Activated CD4-positive, alpha-beta T cell treated with anti-CD3 and anti-CD28 coated beads, Interleukin-2, amount 50 U/mL, for 16 hours (primary cell): ENCODE results near the gene GDNF.
"Not testable (repeated sequence)": the region's sequence is repeated elsewhere in the genome, so short reads cannot be mapped to it uniquely, and the experiment has no call there.

Experiments used
- DNase-seq: peaks from one replicate; pipeline ENCODE4 v3.0.0-alpha.2; 2020

GDNF gene

DNA sequence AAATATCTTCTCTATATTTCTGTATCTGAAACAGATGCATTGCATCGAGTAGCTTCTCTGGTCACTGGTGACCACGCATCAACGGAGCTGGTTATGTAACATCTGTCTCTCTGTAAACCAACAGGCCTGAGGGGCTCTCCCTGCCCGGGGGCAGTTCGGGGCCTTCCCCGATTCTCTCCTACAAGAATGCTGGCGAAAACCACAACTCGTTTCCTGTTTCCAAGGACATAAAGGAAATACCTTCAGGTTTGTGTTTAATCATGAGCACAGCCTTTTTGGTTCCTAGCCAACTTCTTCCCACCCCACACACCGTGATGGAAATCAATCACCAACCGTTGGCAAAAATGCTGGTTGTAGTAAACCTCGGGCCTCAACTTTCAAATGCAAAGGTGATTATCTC lies 25.1 kb downstream of the GDNF start:
- DNase-seq: no peak

DNA sequence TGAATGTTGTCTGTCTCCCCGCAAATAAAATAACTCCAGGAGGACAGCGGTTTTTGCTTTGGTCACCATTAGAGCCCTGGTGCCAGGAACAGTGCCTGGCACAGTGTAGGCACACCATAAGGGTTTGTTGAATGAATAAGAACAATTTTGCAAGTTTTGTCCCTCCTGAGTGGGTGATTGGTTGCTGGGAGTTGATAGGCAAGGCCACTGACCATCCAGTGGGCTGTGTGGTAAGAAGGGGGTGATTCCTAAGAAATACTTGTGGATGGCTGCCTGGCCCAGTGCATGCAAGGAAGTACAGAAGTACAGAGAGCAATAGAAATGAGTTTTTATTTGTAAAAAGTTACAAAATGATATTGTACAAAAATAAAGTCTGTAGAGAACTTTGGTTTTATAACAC lies 27.5 kb downstream of the GDNF start:
- DNase-seq: no peak

GRCh38 chr5:37811866-37812265 lies 28.0 kb downstream of the GDNF start:
- no peak for DNase-seq

DNA sequence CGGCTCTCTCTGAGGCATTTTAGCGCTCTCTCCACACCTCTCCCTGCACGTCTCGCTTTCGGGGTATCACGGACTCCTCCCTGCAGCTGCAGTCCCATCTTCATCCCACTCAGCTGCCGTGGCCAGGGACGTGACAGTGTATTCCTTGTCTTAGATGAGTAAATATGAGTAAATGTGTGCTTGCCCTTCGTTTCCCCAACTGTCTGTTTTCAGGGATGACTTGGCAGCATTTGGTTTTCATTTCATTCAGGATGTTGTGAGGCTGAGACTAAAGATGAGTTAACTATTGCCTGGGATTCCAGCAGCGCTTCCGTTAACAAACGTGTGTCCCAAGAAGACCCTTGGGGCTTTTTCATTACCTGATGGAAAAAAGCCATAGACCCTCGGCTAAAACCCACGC lies 29.5 kb downstream of the GDNF start:
- DNase-seq: no peak

- no peak for DNase-seq
These were observed 30.9 kb downstream of the GDNF start for GRCh38 chr5:37808945-37809344.

GRCh38 chr5:37807621-37808301 lies 32.1 kb downstream of the GDNF start:
- DNase-seq: no peak

DNA sequence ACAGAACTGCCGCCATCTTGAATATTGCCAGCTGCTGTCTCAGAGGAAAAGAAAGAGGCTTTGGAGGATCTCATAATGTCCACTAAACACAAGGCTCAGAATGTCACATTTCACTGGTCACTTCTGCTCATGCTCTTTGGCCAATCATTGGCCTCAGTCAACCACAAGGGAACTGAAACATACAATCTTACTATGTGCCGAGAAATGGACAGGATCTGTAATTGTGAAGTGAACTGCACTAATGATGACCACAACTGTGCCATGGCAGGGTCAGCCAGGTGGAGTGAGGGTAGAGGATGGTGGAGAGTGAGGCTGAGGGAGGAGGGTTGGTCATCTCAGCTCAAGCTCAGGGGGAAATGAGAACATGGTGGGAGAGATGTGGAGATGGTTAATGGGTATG lies 32.8 kb downstream of the GDNF start:
- DNase-seq: no peak

GRCh38 chr5:37806476-37806875 lies 33.4 kb downstream of the GDNF start:
- no peak for DNase-seq

DNA sequence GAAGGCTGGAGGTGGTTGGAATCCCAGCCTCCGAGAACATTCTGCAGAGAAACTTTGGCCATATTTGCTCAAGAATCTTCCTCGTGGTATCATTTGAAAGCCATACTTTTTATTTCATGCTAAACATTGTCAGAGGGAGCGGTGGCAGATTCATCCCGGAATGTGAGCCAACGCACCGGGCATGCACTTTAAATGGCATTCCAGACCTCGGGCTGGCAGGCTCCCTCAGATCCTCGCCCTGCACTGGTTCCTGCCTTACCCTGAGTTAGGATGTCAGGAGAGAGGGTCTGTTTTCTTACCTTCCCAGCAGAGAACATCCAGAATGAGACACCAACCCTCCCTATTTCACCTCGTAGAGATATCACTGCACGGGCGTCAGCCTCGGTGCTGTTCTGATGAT lies 33.8 kb downstream of the GDNF start:
- no peak for DNase-seq

DNA sequence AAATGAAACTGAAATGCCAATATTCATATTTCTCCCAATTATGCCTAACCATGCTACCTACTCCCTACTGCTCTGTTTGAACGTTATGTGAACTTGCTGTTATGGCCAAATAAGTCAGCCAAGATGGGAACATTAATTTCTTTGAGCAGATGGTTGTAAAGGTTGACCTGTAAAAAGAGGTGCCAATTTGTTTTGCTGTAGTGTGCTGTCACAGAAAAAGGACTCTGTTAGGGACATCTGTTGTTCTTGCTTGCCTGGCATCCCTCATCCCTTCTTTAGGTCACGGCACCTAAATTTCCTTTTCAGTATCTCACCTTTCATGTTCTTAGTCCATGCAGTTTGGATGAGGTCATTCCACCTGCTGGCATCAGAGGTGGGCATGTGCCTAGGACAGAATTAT lies 35.4 kb downstream of the GDNF start:
- no peak for DNase-seq

- DNase-seq: no peak
These were observed 36.4 kb downstream of the GDNF start for GRCh38 chr5:37803487-37803886.

DNA sequence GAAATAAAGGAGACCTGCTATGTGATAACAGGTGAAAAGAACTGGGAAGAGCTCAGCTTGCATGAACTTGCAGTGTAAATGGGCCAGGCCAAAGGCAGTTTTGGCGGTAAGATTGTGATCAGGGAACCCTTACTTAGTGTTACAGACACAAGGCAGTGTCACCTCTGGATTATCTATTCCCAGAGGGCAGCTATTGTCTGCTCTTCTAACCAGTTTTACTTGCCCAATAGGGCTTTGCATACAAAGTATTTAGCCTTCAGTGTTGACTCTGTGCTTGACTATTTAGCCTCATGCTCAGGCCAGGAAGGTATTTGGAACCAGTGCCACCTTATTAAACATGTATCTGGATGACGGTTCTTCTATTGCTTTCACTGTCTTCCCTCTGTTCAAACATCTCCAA lies 38.3 kb downstream of the GDNF start:
- no peak for DNase-seq

GRCh38 chr5:37799865-37800421 lies 39.9 kb downstream of the GDNF start:
- no peak for DNase-seq

DNA sequence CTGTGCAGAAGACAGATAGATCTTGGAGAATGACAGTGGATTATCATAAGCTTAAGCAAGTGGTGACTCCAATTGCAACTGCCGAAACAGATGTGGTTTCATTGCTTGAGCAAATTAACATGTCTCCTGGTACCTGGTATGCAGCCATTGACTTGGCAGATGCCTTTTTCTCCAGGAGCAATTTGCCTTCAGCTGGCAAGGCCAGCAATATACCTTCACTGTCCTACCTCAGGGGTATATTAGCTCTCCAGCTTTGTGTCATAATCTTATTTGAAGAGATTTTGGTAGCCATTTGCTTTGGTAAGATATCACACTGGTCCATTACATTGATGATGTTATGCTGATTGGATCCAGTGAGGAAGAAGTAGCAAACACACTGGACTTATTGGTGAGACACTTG lies 43.4 kb downstream of the GDNF start:
- DNase-seq: not testable (repeated sequence)

DNA sequence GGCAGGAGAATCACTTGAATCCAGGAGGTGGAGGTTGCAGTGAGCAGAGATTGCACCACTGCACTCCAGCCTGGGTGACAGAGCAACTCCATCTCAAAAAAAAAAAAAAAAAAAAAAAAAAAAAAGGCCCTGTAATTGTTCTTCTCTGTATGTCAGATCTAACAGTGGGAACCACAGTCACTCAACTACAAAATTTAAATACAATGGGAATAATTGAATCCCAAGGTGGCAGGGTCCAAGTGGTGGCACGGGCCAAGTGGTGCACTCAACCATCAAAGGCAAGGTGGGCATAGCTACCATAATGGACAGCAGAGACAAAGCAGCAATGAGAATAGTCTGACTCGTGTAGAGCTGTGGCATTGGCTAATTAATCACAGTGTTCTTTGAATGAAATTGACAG lies 44.5 kb downstream of the GDNF start:
- DNase-seq: not testable (repeated sequence)

- DNase-seq: no peak
These were observed 46.7 kb downstream of the GDNF start for GRCh38 chr5:37792975-37793631.

GRCh38 chr5:37791321-37791720 lies 48.5 kb downstream of the GDNF start:
- DNase-seq: no peak

- no peak for DNase-seq
These were observed 49.9 kb downstream of the GDNF start for GRCh38 chr5:37789991-37790390.

DNA sequence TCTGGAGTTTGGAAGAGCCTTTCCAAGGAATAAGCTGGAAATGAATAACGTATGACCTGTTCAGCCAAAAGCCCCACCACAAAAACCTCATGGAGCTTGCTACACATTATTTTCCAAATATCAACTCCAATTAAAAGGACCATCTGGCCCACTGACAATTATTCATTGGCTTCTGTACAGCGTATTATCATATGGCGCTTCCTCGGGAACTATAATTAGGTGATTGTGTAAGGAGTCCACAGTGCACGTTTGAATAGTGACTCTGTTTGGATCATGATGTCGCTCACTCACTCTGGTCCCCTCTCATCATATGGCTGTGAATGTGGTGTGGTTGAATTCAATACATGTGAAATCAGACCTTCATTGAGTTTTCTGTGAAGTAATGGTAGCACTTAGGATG lies 52.1 kb downstream of the GDNF start:
- no peak for DNase-seq

GRCh38 chr5:37786862-37787519 lies 52.9 kb downstream of the GDNF start:
- DNase-seq: no peak

DNA sequence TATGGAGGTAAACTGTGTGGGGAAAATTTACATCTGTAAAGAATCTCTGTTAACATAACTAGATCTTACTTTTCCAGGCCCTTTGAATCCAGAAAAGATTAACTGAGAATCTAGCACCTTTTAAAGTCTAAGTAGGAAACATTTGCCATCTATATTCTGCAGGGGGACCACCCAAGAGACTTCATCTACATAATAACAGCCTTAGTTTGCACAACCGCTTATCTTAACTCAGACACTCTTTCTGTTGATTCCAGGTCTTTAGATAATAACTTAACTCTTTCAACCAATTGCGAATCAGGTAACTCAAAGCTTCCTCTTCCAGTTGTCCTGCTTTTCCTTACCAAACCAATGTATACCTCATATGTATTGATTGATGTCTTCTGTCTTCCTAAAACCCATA lies 53.4 kb downstream of the GDNF start:
- DNase-seq: no peak

DNA sequence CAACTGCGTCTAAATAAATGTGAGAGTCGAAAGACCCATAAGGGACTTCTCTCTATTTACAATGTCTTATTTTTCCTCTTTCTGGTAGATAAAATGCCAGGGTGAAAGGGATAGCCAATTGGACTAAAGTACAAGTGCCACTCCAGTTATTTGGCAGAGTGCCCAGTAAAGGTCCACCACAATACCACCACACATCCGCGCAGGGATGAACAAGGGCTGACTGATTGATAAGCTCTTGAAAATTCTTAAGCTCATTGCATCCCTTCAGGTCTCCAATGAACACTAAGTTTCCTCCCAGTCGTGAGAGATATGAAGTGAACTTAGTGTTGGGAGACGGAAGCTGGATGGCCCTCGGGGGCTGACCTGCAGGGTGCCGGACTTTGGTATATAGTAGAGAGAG lies 58.4 kb downstream of the GDNF start:
- DNase-seq: not testable (repeated sequence)

- DNase-seq: no peak
These were observed 62.3 kb downstream of the GDNF start for GRCh38 chr5:37777432-37778130.

GRCh38 chr5:37776826-37777225 lies 63.0 kb downstream of the GDNF start:
- no peak for DNase-seq
